AG04449 (cell line): ENCODE results near the gene AGO1.

Source experiments
- CTCF ChIA-PET: fragments of 350-600 bp; formaldehyde crosslinking; extraction: SDS; loops from one replicate; lab custom pipeline; 2021; ENCODE audit warnings: antibody characterized with exemption; lab: Yijun Ruan, JAX
- POLR2A ChIA-PET: fragments of 400-600, 350-600 bp; formaldehyde crosslinking; extraction: SDS; loops from one replicate; lab custom pipeline; 2020; ENCODE audit warnings: antibody characterized with exemption, inconsistent platforms; lab: Yijun Ruan, JAX
- DNase-seq: peaks from one replicate; pipeline ENCODE4 v3.0.0-alpha.2; 2010; ENCODE audit warnings: low read depth, low spot score
- H3K4me3 ChIP-seq: 2 replicates; pipeline ENCODE4 v1.5.1; 2011; ENCODE audit warnings: low read depth, mild to moderate bottlenecking, control low read depth, low read length
- TF ChIP-seq, protein P1 (sequence below): IDR thresholded peaks from one replicate; pipeline ENCODE4 v1.5.1; 2011; ENCODE audit warnings: mild to moderate bottlenecking, moderate library complexity, low read length, control low read depth, inconsistent platforms; ENCODE audit not compliant: insufficient read depth; ENCODE audit errors: missing control alignments

The AGO1 gene

DNA sequence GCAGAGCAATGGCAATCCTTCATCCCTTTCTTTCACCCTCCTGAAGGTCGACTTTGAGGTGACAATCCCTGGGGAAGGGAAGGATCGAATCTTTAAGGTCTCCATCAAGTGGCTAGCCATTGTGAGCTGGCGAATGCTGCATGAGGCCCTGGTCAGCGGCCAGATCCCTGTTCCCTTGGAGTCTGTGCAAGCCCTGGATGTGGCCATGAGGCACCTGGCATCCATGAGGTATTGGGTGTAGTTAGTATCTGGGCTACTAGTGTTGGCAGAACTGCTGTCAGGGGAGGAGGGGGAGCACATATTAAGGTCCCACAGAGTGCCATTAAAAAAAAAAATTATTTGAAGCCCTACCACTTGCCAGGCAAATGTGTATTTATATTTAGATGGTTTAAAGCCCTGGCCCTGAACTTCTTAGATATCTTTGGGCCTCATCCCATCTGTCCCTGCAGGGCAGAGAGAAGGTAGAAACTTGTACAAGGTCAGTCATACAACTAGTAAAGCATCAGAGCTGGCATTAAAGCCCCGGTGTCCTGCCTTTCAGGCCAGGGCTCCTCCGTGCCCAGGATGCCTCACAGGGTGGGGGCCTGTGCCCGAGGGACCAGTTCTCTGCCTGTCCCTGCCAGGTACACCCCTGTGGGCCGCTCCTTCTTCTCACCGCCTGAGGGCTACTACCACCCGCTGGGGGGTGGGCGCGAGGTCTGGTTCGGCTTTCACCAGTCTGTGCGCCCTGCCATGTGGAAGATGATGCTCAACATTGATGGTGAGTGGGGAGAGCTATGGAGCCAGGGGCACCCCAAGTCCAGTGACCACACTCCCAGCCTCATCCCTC is 10.3 kb downstream of the AGO1 start:
- CTCF ChIA-PET, result interaction anchor here (1.0 to 4.0 kb wide), 2 partner anchors 11 to 18 kb away, joined by 3 to 22 read pairs; partner anchors contain the start of gene AGO1
- no peak overlapping the region for H3K4me3 ChIP-seq
- POLR2A ChIA-PET, result no interaction called here
- no peak for DNase-seq
- TF ChIP-seq, protein P1, sequence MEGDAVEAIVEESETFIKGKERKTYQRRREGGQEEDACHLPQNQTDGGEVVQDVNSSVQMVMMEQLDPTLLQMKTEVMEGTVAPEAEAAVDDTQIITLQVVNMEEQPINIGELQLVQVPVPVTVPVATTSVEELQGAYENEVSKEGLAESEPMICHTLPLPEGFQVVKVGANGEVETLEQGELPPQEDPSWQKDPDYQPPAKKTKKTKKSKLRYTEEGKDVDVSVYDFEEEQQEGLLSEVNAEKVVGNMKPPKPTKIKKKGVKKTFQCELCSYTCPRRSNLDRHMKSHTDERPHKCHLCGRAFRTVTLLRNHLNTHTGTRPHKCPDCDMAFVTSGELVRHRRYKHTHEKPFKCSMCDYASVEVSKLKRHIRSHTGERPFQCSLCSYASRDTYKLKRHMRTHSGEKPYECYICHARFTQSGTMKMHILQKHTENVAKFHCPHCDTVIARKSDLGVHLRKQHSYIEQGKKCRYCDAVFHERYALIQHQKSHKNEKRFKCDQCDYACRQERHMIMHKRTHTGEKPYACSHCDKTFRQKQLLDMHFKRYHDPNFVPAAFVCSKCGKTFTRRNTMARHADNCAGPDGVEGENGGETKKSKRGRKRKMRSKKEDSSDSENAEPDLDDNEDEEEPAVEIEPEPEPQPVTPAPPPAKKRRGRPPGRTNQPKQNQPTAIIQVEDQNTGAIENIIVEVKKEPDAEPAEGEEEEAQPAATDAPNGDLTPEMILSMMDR, result no peak

DNA sequence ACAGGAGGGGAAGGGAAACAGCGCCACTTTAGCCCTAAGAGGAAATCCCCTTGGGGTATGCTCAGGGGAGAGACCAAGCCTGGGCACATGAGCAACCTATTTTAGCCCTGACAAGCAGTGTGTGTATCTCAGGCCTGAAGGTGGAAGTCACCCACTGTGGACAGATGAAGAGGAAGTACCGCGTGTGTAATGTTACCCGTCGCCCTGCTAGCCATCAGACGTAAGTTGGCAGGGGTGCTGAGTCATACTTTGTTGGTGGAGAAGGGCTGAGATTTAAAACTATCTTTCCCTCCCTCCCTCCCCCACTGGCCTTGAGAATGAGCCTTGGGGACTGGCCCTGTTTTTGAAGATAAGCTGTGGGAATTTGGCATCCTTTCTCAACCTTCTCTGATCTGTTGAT is 11.2 kb downstream of the AGO1 start:
- POLR2A ChIA-PET, result no interaction called here
- no peak for DNase-seq
- CTCF ChIA-PET, result interaction anchor here (0.7 to 4.0 kb wide), 3 partner anchors 12 to 19 kb away, joined by 3 to 22 read pairs (median 4); partner anchors contain the start of gene AGO1
- TF ChIP-seq, protein P1, result no peak
- no peak overlapping the region for H3K4me3 ChIP-seq

DNA sequence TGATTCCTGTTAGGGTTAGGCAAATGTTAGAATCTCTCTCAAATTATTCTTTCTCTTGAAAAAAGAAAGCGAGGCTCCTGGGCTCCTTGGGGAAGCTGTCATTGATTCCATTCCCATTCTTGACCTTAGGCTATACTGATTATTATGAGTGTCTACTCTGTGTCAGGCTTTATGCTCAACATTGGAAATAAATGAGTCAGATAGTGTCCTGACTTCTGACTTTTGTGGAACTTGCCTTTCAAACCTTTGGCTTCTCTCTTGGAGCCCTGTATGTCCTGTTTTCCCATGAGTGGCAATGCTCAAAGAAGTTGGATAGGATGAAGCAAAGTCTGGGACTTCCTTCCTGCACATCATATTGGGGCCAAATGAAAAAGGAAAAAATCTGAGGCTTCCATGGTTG is 11.6 kb downstream of the AGO1 start:
- ChIA-PET CTCF (interaction anchor here (0.7 to 1.4 kb wide), 2 partner anchors 12 to 22 kb away, joined by 3 to 4 read pairs; no protein-coding TSS in a partner anchor), POLR2A (no interaction called here)
- TF ChIP-seq, protein P1, result no peak
- no peak overlapping the region for H3K4me3 ChIP-seq
- DNase-seq, result no peak

DNA sequence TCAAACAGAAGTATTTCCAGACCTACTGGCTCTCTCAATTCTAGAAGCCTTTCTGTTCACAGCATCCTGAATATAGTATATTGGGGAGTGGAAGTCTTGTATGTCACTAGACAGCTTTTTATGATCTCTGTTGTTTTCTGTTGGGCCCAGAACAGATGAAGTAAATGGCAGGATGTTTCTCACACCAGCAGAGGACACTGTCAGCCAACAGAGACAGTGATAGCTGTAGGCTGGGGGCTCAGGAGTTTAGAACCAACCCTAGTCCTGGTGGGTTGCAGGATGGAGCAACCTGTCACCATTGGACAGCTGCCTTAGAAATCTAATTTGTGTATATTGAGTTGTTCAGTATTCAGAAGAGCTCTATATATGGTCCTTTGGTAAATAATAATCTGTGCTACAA is 16.9 kb downstream of the AGO1 start:
- TF ChIP-seq, protein P1, result no peak
- H3K4me3 ChIP-seq, result no peak overlapping the region

DNA sequence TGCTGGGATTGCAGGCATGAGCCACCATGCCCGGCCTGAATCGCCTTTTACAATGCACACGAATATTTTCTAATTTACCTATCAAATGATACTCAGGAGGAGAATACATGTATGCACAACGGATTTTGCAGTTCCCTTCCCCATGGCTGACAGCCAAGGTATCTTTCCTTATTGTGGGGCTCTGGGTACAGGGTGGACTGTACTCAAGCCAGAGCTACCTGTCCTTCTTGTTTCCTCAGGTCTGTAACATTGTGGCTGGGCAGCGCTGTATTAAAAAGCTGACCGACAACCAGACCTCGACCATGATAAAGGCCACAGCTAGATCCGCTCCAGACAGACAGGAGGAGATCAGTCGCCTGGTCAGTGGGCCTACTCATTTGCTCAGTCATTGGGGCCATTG is 18.2 kb downstream of the AGO1 start:
- no peak overlapping the region for H3K4me3 ChIP-seq
- ChIA-PET POLR2A (no interaction called here), CTCF (interaction anchor here (1.4 to 1.6 kb wide), 2 partner anchors 18 to 21 kb away, joined by 3 to 4 read pairs; partner anchors contain the start of gene AGO1)
- TF ChIP-seq, protein P1, result no peak
- DNase-seq, result no peak

More for the DNA sequence above, 16.9 kb downstream of the AGO1 start:
- CTCF ChIA-PET, result interaction anchor here (0.6 kb wide), 1 partner anchor 17 kb away, joined by 4 read pairs; the partner anchor contains the start of gene AGO1
- POLR2A ChIA-PET, result no interaction called here
- DNase-seq, result no peak

DNA sequence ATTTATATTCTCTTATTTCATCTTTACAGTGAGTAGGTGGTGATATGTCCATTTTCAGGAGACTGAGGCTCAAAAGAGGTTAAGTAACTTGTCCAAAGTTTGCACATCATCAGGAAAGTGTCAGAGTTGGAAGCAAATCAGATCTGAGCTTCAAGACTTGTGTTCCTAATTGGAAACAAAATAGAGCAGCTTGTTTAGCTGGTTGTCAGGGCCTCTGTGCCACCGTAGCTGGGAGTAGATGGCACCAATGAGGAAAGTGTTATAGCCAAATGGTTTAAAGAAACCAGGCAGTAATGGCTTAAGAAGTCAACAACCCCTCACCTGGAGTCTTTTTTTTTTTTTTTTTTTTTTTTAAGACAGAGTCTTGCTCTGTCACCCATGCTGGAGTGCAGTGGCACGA is 19.7 kb downstream of the AGO1 start:
- DNase-seq, result no peak
- ChIA-PET CTCF (interaction anchor here (1.2 kb wide), 1 partner anchor 21 kb away, joined by 3 read pairs; no protein-coding TSS in a partner anchor), POLR2A (no interaction called here)
- no peak overlapping the region for H3K4me3 ChIP-seq
- TF ChIP-seq, protein P1, result no peak
